IMR-90 (cell line): ENCODE measurements around the gene EIF2B2. TPM values are rescaled to one million over a fixed set of nuclear protein-coding genes. Genes with fewer than 3 reads are reported as not detected.

Experiments
- ATAC-seq: fragments of 200-7000 bp; cut with Tn5 transposase; 2 replicates; pipeline ENCODE4 v1.9.1; 2020; ENCODE audit warnings: low read depth, mild to moderate bottlenecking, moderate library complexity
- BruUV-seq: library from RNA; stranded (reverse); fragments of 400-500 nt; replicated peaks from 2 replicates; lab custom pipeline; 2021; lab: Mats Ljungman, UMichigan
- CTCF ChIA-PET: fragments of 300-600 bp; formaldehyde crosslinking; extraction: SDS; loops from one replicate; lab custom pipeline; 2021; ENCODE audit warnings: antibody characterized with exemption; lab: Yijun Ruan, JAX
- POLR2A ChIA-PET: fragments of 300-600 bp; sonication (Branson Sonifier 250); formaldehyde crosslinking; loops from one replicate; lab custom pipeline; 2022; ENCODE audit warnings: antibody characterized with exemption; ENCODE audit not compliant: unreplicated experiment; lab: Charles Lee
- DNase-seq: peaks from one replicate; pipeline ENCODE4 v3.0.0; 2013
- H2AFZ ChIP-seq: replicated peaks from 2 replicates; pipeline ENCODE3; 2013; ENCODE audit warnings: low read length, mild to moderate bottlenecking; ENCODE audit not compliant: poor library complexity
- H2AK5ac ChIP-seq: 2 replicates; pipeline ENCODE4 v1.6.1; 2013; ENCODE audit warnings: low read depth, low read length, inconsistent platforms
- H2AK9ac ChIP-seq: replicated peaks from 2 replicates; pipeline ENCODE3; 2013; ENCODE audit warnings: mild to moderate bottlenecking, low read depth, low read length, moderate library complexity; ENCODE audit not compliant: poor library complexity
- H2BK120ac ChIP-seq: 2 replicates; pipeline ENCODE4 v1.6.1; 2013; ENCODE audit warnings: low read depth, low read length, inconsistent platforms
- H2BK15ac ChIP-seq: 3 replicates; pipeline ENCODE4 v1.6.1; 2013; ENCODE audit warnings: low read depth, low read length, inconsistent platforms
- H2BK20ac ChIP-seq: 2 replicates; pipeline ENCODE4 v1.6.1; 2013; ENCODE audit warnings: low read depth, mild to moderate bottlenecking, inconsistent platforms, low read length, moderate library complexity
- H2BK5ac ChIP-seq: 2 replicates; pipeline ENCODE4 v1.6.1; 2013; ENCODE audit warnings: mild to moderate bottlenecking, low read depth, low read length, inconsistent platforms; ENCODE audit not compliant: poor library complexity, severe bottlenecking
- H3K14ac ChIP-seq: replicated peaks from 2 replicates; pipeline ENCODE4 v1.6.1; 2013; ENCODE audit warnings: low read depth, low read length, inconsistent platforms
- H3K18ac ChIP-seq: 2 replicates; pipeline ENCODE4 v1.6.1; 2013; ENCODE audit warnings: low read depth, low read length, control low read depth
- H3K23ac ChIP-seq: 2 replicates; pipeline ENCODE4 v1.6.1; 2013; ENCODE audit warnings: low read depth, low read length, inconsistent platforms
- H3K27ac ChIP-seq: 2 replicates; pipeline ENCODE4 v1.5.1; 2013; ENCODE audit warnings: mild to moderate bottlenecking, control low read depth, low read length; ENCODE audit not compliant: insufficient read depth
- H3K27me3 ChIP-seq: 2 replicates; pipeline ENCODE4 v1.6.1; 2013; ENCODE audit warnings: low read length; ENCODE audit not compliant: control insufficient read depth, insufficient read depth
- H3K36me3 ChIP-seq: 2 replicates; pipeline ENCODE4 v1.6.1; 2013; ENCODE audit warnings: low read length, mixed read lengths; ENCODE audit not compliant: control insufficient read depth, insufficient read depth
- H3K4ac ChIP-seq: 2 replicates; pipeline ENCODE4 v1.6.1; 2013; ENCODE audit warnings: low read depth, low read length, inconsistent platforms
- H3K4me1 ChIP-seq: 2 replicates; pipeline ENCODE4 v1.6.1; 2013; ENCODE audit warnings: low read length, mixed read lengths; ENCODE audit not compliant: control insufficient read depth, insufficient read depth
- H3K4me2 ChIP-seq: 2 replicates; pipeline ENCODE4 v1.6.1; 2013; ENCODE audit warnings: low read depth, mild to moderate bottlenecking, control low read depth, low read length, moderate library complexity
- H3K4me3 ChIP-seq: 2 replicates; pipeline ENCODE4 v1.5.1; 2013; ENCODE audit warnings: low read depth, mild to moderate bottlenecking, control low read depth, low read length, moderate library complexity; ENCODE audit not compliant: insufficient read depth
- H3K56ac ChIP-seq: 2 replicates; pipeline ENCODE4 v1.6.1; 2013; ENCODE audit warnings: low read length, inconsistent platforms; ENCODE audit not compliant: insufficient read depth; ENCODE audit errors: extremely low read depth
- H3K79me1 ChIP-seq, 2 experiments: 2 replicates each; pipeline ENCODE4 v1.6.1; 2013; ENCODE audit warnings: low read length in 2 of 2, inconsistent platforms in 1 of 2, low read depth in 1 of 2
- H3K9ac ChIP-seq: 2 replicates; pipeline ENCODE4 v1.6.1; 2013; ENCODE audit warnings: low read depth, low read length, control low read depth
- H3K9me1 ChIP-seq: 2 replicates; pipeline ENCODE4 v1.6.1; 2013; ENCODE audit warnings: low read length, inconsistent platforms; ENCODE audit not compliant: insufficient read depth
- H3K9me3 ChIP-seq: 2 replicates; pipeline ENCODE4 v1.6.1; 2013; ENCODE audit warnings: low read length; ENCODE audit not compliant: control insufficient read depth, insufficient read depth
- H4K20me1 ChIP-seq: 2 replicates; pipeline ENCODE4 v1.6.1; 2013; ENCODE audit warnings: low read length, inconsistent platforms; ENCODE audit not compliant: insufficient read depth
- H4K5ac ChIP-seq: 2 replicates; pipeline ENCODE4 v1.6.1; 2013; ENCODE audit warnings: mild to moderate bottlenecking, low read depth, low read length, control low read depth
- H4K8ac ChIP-seq, 2 experiments: 2 replicates each; pipeline ENCODE4 v1.6.1; 2013; ENCODE audit warnings: low read depth in 2 of 2, low read length in 2 of 2, control low read depth in 1 of 2, inconsistent platforms in 1 of 2
- H4K91ac ChIP-seq: 2 replicates; pipeline ENCODE4 v1.6.1; 2013; ENCODE audit warnings: low read depth, low read length, inconsistent platforms; ENCODE audit not compliant: insufficient read depth
- CEBPB ChIP-seq: IDR thresholded peaks from 2 replicates; pipeline ENCODE4 v1.6.1; 2012; ENCODE audit warnings: low read depth, low read length, improper control_type of control experiment
- CHD1 ChIP-seq: IDR thresholded peaks from 2 replicates; pipeline ENCODE4 v1.6.1; 2012; ENCODE audit warnings: low read depth, low read length, improper control_type of control experiment
- FOS ChIP-seq: fragments of 150-350 bp; IDR thresholded peaks from 2 replicates; pipeline ENCODE4 v1.6.1; 2016; ENCODE audit warnings: low read depth, low read length
- MAZ ChIP-seq: IDR thresholded peaks from 2 replicates; pipeline ENCODE4 v1.6.1; 2012; ENCODE audit warnings: low read depth, mild to moderate bottlenecking, low read length, improper control_type of control experiment, moderate library complexity, borderline replicate concordance
- MXI1 ChIP-seq: IDR thresholded peaks from 2 replicates; pipeline ENCODE4 v1.6.1; 2012; ENCODE audit warnings: low read depth, mild to moderate bottlenecking, low read length, moderate library complexity, borderline replicate concordance
- NFE2L2 ChIP-seq: fragments of 150-350 bp; IDR thresholded peaks from 2 replicates; pipeline ENCODE4 v1.6.1; 2016; ENCODE audit warnings: low read depth, mild to moderate bottlenecking, low read length
- RAD21 ChIP-seq: IDR thresholded peaks from 2 replicates; pipeline ENCODE4 v1.6.1; 2012; ENCODE audit warnings: low read length, improper control_type of control experiment
- RCOR1 ChIP-seq: IDR thresholded peaks from 2 replicates; pipeline ENCODE4 v1.6.1; 2012; ENCODE audit warnings: mild to moderate bottlenecking, low read length, improper control_type of control experiment; ENCODE audit not compliant: insufficient replicate concordance
- RFX5 ChIP-seq: IDR thresholded peaks from 2 replicates; pipeline ENCODE4 v1.8.0; 2012; ENCODE audit warnings: low read depth, mild to moderate bottlenecking, low read length, moderate library complexity
- SMC3 ChIP-seq: fragments of 150-350 bp; IDR thresholded peaks from 2 replicates; pipeline ENCODE4 v1.6.1; 2016; ENCODE audit warnings: low read depth, mild to moderate bottlenecking, antibody characterized with exemption, low read length, moderate library complexity
- WGBS, 2 experiments: methylation state at CpG; one replicate each; pipeline versions ENCODE4 v1.1.5 to v1.1.7; 2013; ENCODE audit warnings: missing lambda C conversion rate in 2 of 2; ENCODE audit not compliant: insufficient read length in 1 of 2; ENCODE audit errors: extremely low coverage in 2 of 2; 5-methylcytosine and 5-hydroxymethylcytosine counted together
- dilution Hi-C: fragments of 300-500 bp; cut with HindIII; formaldehyde crosslinking; loops from one replicate; pipeline ENCODE4 v1.14.3; 2018; ENCODE audit warnings: low sequenced_read_pairs; ENCODE audit not compliant: unreplicated experiment
- in situ Hi-C: fragments of 300-500 bp; cut with MboI; formaldehyde crosslinking; loops from 3 replicates; pipeline ENCODE4 v1.14.3; 2019; ENCODE audit warnings: low sequenced_read_pairs, inconsistent platforms, mixed read lengths
- intact Hi-C: fragments of 100-400 bp; cut with micrococcal nuclease; formaldehyde crosslinking; loops from 2 replicates; pipeline ENCODE4 v1.10.0; 2022
- polyA plus RNA-seq, 3 experiments: library from polyadenylated mRNA; depleted of rRNA; stranded (reverse); fragments of >200 nt; gene quantifications; 2 replicates each; pipeline ENCODE4 v1.2.3, GENCODE V29; 2012; ENCODE audit warnings: low replicate concordance in 1 of 3
- total RNA-seq: library from RNA; depleted of rRNA; stranded (reverse); fragments of >200 nt; gene quantifications from 2 replicates; pipeline ENCODE4 v1.2.3, GENCODE V29; 2012
- TF ChIP-seq, protein P1 (sequence below): fragments of 150-350 bp; IDR thresholded peaks from 2 replicates; pipeline ENCODE4 v1.6.1; 2017; ENCODE audit warnings: mild to moderate bottlenecking, antibody characterized with exemption, low read length, low read depth
- TF ChIP-seq, protein P2 (sequence below): fragments of 150-350 bp; IDR thresholded peaks from 2 replicates; pipeline ENCODE4 v1.6.1; 2016; ENCODE audit warnings: low read depth, mild to moderate bottlenecking, low read length, moderate library complexity, borderline replicate concordance
- TF ChIP-seq, protein P3 (sequence below): conservative IDR thresholded peaks from 2 replicates; pipeline ENCODE4 v1.5.1; 2012; ENCODE audit warnings: mild to moderate bottlenecking, low read depth, low read length, improper control_type of control experiment

EIF2B2 gene
- total and polyA plus RNA-seq, 2 of the 4 experiments (the other 2 are of a cell fraction): 63.6 to 70.1 TPM

DNA sequence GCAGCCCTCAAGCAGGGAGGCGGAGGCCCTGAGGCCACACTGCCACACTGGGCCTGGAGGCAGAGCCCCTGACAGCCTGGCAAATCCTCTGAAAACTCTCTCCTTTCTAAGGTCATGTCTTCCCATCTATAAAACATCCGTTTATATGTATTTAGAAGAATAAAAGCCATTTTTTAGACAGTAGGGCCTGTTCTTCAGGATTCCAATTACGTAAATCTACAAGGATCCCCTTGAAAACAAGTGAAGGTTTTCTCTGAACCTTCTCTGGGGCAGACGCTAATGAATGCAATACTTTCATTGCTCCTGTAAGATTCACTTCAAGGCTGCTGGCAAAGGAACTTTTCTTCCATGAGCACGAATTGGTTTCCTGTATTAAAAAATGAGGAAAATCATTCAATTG, 12.8 kb downstream of the EIF2B2 start:
- H2AK9ac ChIP-seq: no peak overlapping the region
- ATAC-seq: no peak
- in situ Hi-C loops (no loop called here), intact Hi-C loops (no loop called here), dilution Hi-C loops (no loop called here)
- H3K4me3 ChIP-seq: no peak overlapping the region
- H4K20me1 ChIP-seq: no peaks in the 10 kb centered on the region
- WGBS, 2 experiments: 100% methylated on average over 1 of the region's 5 CpGs; no CpG with 5 or more reads in 1 of the 2 experiments
- TF ChIP-seq, protein P1, sequence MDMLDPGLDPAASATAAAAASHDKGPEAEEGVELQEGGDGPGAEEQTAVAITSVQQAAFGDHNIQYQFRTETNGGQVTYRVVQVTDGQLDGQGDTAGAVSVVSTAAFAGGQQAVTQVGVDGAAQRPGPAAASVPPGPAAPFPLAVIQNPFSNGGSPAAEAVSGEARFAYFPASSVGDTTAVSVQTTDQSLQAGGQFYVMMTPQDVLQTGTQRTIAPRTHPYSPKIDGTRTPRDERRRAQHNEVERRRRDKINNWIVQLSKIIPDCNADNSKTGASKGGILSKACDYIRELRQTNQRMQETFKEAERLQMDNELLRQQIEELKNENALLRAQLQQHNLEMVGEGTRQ: no peak
- TF ChIP-seq RCOR1 (no peak), CHD1 (no peak), MAZ (no peak), RAD21 (no peak), MXI1 (no peak), CEBPB (no peak), RFX5 (no peak), FOS (no peak), SMC3 (no peak), NFE2L2 (no peak)
- TF ChIP-seq, protein P2, sequence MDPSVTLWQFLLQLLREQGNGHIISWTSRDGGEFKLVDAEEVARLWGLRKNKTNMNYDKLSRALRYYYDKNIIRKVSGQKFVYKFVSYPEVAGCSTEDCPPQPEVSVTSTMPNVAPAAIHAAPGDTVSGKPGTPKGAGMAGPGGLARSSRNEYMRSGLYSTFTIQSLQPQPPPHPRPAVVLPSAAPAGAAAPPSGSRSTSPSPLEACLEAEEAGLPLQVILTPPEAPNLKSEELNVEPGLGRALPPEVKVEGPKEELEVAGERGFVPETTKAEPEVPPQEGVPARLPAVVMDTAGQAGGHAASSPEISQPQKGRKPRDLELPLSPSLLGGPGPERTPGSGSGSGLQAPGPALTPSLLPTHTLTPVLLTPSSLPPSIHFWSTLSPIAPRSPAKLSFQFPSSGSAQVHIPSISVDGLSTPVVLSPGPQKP: no peak
- TF ChIP-seq, protein P3, sequence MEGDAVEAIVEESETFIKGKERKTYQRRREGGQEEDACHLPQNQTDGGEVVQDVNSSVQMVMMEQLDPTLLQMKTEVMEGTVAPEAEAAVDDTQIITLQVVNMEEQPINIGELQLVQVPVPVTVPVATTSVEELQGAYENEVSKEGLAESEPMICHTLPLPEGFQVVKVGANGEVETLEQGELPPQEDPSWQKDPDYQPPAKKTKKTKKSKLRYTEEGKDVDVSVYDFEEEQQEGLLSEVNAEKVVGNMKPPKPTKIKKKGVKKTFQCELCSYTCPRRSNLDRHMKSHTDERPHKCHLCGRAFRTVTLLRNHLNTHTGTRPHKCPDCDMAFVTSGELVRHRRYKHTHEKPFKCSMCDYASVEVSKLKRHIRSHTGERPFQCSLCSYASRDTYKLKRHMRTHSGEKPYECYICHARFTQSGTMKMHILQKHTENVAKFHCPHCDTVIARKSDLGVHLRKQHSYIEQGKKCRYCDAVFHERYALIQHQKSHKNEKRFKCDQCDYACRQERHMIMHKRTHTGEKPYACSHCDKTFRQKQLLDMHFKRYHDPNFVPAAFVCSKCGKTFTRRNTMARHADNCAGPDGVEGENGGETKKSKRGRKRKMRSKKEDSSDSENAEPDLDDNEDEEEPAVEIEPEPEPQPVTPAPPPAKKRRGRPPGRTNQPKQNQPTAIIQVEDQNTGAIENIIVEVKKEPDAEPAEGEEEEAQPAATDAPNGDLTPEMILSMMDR: no peak
- H3K9me3 ChIP-seq: no peaks in the 10 kb centered on the region
- no peak overlapping the region for H3K27ac ChIP-seq
- no peak overlapping the region for H4K91ac ChIP-seq
- no peak overlapping the region for H4K8ac ChIP-seq
- no peak overlapping the region for H2BK20ac ChIP-seq
- H3K9ac ChIP-seq: no peak overlapping the region
- no peak for DNase-seq
- H3K56ac ChIP-seq: no peak overlapping the region
- no peaks in the 10 kb centered on the region; the same call in none of the 2 replicates for H3K9me1 ChIP-seq
- POLR2A ChIA-PET: no interaction called here
- H3K18ac ChIP-seq: no peak overlapping the region
- no peaks in the 10 kb centered on the region for H3K27me3 ChIP-seq
- peaks cover 18% of the 10 kb centered on the region for H3K36me3 ChIP-seq
- H3K23ac ChIP-seq: no peak overlapping the region
- no peak overlapping the region for H3K4ac ChIP-seq
- BruUV-seq: no TSS peak
- H2AFZ ChIP-seq: no peak overlapping the region
- H2BK15ac ChIP-seq: no peak overlapping the region
- no peak overlapping the region for H4K5ac ChIP-seq
- H3K4me1 ChIP-seq: peaks cover 3% of the 10 kb centered on the region; the same call in 1 of the 2 replicates
- no peak overlapping the region for H2BK5ac ChIP-seq
- no peak overlapping the region for H3K4me2 ChIP-seq
- H3K79me1 ChIP-seq: peaks cover 4 to 8% of the 10 kb centered on the region in 2 experiments; a peak in 2 of 4 replicates
- no peak overlapping the region for H2AK5ac ChIP-seq
- H3K14ac ChIP-seq: no peak overlapping the region
- no peak overlapping the region for H2BK120ac ChIP-seq
- CTCF ChIA-PET: no interaction called here
